Liver (tissue), 9 donors: ENCODE results near the gene ISG15. TPM values are rescaled to one million over a fixed set of nuclear protein-coding genes. Genes with fewer than 3 reads are reported as not detected.

ENCODE experiments used
- DNase-seq: peaks from one replicate; pipeline ENCODE4 v3.0.0-alpha.2; 2017; ENCODE audit warnings: low spot score
- H3K27ac ChIP-seq, 2 donors: one replicate each; pipeline ENCODE4 v1.7.0; 2013; ENCODE audit warnings: inconsistent platforms in 2 of 2, low read length in 2 of 2, control low read depth in 1 of 2, low read depth in 1 of 2, mild to moderate bottlenecking in 1 of 2
- H3K27me3 ChIP-seq, 4 donors: one replicate each; pipeline versions ENCODE4 v1.6.1 to v1.7.0; 2013; ENCODE audit warnings: low read length in 3 of 4, inconsistent platforms in 1 of 4, mild to moderate bottlenecking in 1 of 4, moderate library complexity in 1 of 4; ENCODE audit not compliant: control insufficient read depth in 4 of 4, insufficient read depth in 4 of 4
- H3K36me3 ChIP-seq, 4 donors: one replicate each; pipeline versions ENCODE4 v1.6.1 to v1.7.0; 2013; ENCODE audit warnings: low read length in 3 of 4, mild to moderate bottlenecking in 3 of 4, low read depth in 1 of 4, moderate library complexity in 1 of 4; ENCODE audit not compliant: control insufficient read depth in 4 of 4, insufficient read depth in 3 of 4
- H3K4me1 ChIP-seq, 4 donors: one replicate each; pipeline versions ENCODE4 v1.6.1 to v1.7.0; 2013; ENCODE audit warnings: low read length in 3 of 4, mild to moderate bottlenecking in 3 of 4, moderate library complexity in 1 of 4; ENCODE audit not compliant: control insufficient read depth in 4 of 4, insufficient read depth in 4 of 4
- H3K4me3 ChIP-seq, 3 donors: one replicate each; pipeline versions ENCODE4 v1.6.1 to v1.7.0; 2013; ENCODE audit warnings: low read length in 3 of 3, control low read depth in 1 of 3, low read depth in 1 of 3, mild to moderate bottlenecking in 1 of 3
- H3K9ac ChIP-seq, 2 donors: one replicate each; pipeline ENCODE4 v1.7.0; 2013; ENCODE audit warnings: low read length in 2 of 2, mild to moderate bottlenecking in 2 of 2, moderate library complexity in 2 of 2, control low read depth in 1 of 2, low read depth in 1 of 2
- H3K9me3 ChIP-seq, 4 donors: one replicate each; pipeline versions ENCODE4 v1.6.1 to v1.7.0; 2013; ENCODE audit warnings: low read length in 3 of 4; ENCODE audit not compliant: control insufficient read depth in 4 of 4
- ATF3 ChIP-seq: IDR thresholded peaks from 2 replicates; pipeline ENCODE4 v1.6.1; 2016; ENCODE audit warnings: antibody characterized with exemption
- EGR1 ChIP-seq, 2 donors: IDR thresholded peaks; 2 replicates each; pipeline ENCODE4 v1.6.1; 2016 to 2018; ENCODE audit warnings: antibody characterized with exemption in 2 of 2, low read depth in 2 of 2
- FOXA1 ChIP-seq: IDR thresholded peaks from 2 replicates; pipeline ENCODE4 v1.6.1; 2016; ENCODE audit warnings: antibody characterized with exemption
- FOXA2 ChIP-seq: IDR thresholded peaks from 2 replicates; pipeline ENCODE4 v1.6.1; 2016; ENCODE audit warnings: antibody characterized with exemption
- GABPA ChIP-seq, 2 donors: IDR thresholded peaks in 1 of 2; conservative IDR thresholded peaks in 1 of 2; 2 replicates each; pipeline ENCODE4 v1.6.1; 2016; ENCODE audit warnings: antibody characterized with exemption in 2 of 2, mild to moderate bottlenecking in 1 of 2, moderate library complexity in 1 of 2
- HNF4A ChIP-seq, 2 donors: conservative IDR thresholded peaks; 2 replicates each; pipeline ENCODE4 v1.6.1; 2016; ENCODE audit warnings: antibody characterized with exemption in 2 of 2, mild to moderate bottlenecking in 2 of 2
- JUND ChIP-seq, 2 donors: IDR thresholded peaks; 2 replicates each; pipeline ENCODE4 v1.6.1; 2016; ENCODE audit warnings: antibody characterized with exemption in 2 of 2
- RAD21 ChIP-seq, 2 donors: IDR thresholded peaks; 2 replicates each; pipeline ENCODE4 v1.6.1; 2016; ENCODE audit warnings: antibody characterized with exemption in 2 of 2, mild to moderate bottlenecking in 2 of 2
- RXRA ChIP-seq, 2 donors: IDR thresholded peaks; 2 replicates each; pipeline ENCODE4 v1.6.1; 2017 to 2018; ENCODE audit warnings: antibody characterized with exemption in 2 of 2, mild to moderate bottlenecking in 1 of 2
- SP1 ChIP-seq: IDR thresholded peaks from 2 replicates; pipeline ENCODE4 v1.6.1; 2018; ENCODE audit warnings: antibody characterized with exemption, mild to moderate bottlenecking
- TAF1 ChIP-seq: conservative IDR thresholded peaks from 2 replicates; pipeline ENCODE4 v1.6.1; 2016; ENCODE audit warnings: antibody characterized with exemption, mild to moderate bottlenecking
- ZBTB33 ChIP-seq: IDR thresholded peaks from 2 replicates; pipeline ENCODE4 v1.6.1; 2016; ENCODE audit warnings: antibody characterized with exemption
- whole genome bisulfite sequencing: extraction: QIAGEN DNeasy Blood & Tissue Kit; methylation state at CpG from one replicate; pipeline ENCODE4 v1.1.7; 2013; 5-methylcytosine and 5-hydroxymethylcytosine counted together
- polyA plus RNA-seq, 2 donors: library from polyadenylated mRNA; stranded (reverse) in 1 of 2; unstranded in 1 of 2; fragments of 200-250 nt in 1 of 2; fragments of >200 nt in 1 of 2; fragmentation: Nextera tagmentation in 1 of 2; extraction: Ambion mirVana in 1 of 2; gene quantifications; one replicate each; pipeline versions ENCODE4 v1.2.1 to v1.2.3, GENCODE V29; 2013 to 2015
- total RNA-seq, 2 donors: library from RNA; depleted of rRNA; stranded (reverse); fragments of >200 nt; gene quantifications; one replicate each; pipeline ENCODE4 v1.2.3, GENCODE V29; 2014
- TF ChIP-seq, protein P1 (sequence below): fragments of 150-350 bp; IDR thresholded peaks from 2 replicates; pipeline ENCODE4 v1.5.1; 2017; ENCODE audit warnings: improper control_type of control experiment, low read depth, low read length; ENCODE audit not compliant: missing input control
- TF ChIP-seq, protein P2 (sequence below): IDR thresholded peaks from 2 replicates; pipeline ENCODE4 v1.6.1; 2016; ENCODE audit warnings: antibody characterized with exemption
- TF ChIP-seq, protein P3 (sequence below): IDR thresholded peaks from 2 replicates; pipeline ENCODE4 v1.6.1; 2016; ENCODE audit warnings: antibody characterized with exemption, mild to moderate bottlenecking
- donor health status: healthy.
- donor health status: healthy.
- donor health status: healthy.
- donor health status: healthy.
- donor health status: healthy.

ISG15 gene
- total and polyA plus RNA-seq, 4 donors = 9.3 to 89.4 (median 56.5) TPM

- 96% methylated on average over 18 of the region's 18 CpGs for WGBS
- Histone ChIP-seq H3K4me3 (no peak overlapping the region), H3K36me3 (peaks cover 0 to 13% (median 2%) of the 10 kb centered on the region in 4 donors), H3K27me3 (no peaks in the 10 kb centered on the region), H3K9ac (no peak overlapping the region), H3K27ac (no peak overlapping the region), H3K4me1 (peaks cover 5 to 12% (median 9%) of the 10 kb centered on the region in 4 donors), H3K9me3 (no peaks in the 10 kb centered on the region)
- no peak for DNase-seq
- TF ChIP-seq RXRA (IDR thresholded peaks at IDR 0.05) (no peak), HNF4A (conservative IDR thresholded peaks at IDR 0.05) (no peak), TAF1 (no peak), RAD21 (IDR thresholded peaks at IDR 0.05) (no peak), SP1 (no peak), ATF3 (no peak), EGR1 (IDR thresholded peaks at IDR 0.05; ENCODE audit: low read depth in 2 of 2) (no peak), JUND (IDR thresholded peaks at IDR 0.05) (no peak), FOXA1 (no peak), FOXA2 (no peak), ZBTB33 (no peak)
- TF ChIP-seq, protein P1, sequence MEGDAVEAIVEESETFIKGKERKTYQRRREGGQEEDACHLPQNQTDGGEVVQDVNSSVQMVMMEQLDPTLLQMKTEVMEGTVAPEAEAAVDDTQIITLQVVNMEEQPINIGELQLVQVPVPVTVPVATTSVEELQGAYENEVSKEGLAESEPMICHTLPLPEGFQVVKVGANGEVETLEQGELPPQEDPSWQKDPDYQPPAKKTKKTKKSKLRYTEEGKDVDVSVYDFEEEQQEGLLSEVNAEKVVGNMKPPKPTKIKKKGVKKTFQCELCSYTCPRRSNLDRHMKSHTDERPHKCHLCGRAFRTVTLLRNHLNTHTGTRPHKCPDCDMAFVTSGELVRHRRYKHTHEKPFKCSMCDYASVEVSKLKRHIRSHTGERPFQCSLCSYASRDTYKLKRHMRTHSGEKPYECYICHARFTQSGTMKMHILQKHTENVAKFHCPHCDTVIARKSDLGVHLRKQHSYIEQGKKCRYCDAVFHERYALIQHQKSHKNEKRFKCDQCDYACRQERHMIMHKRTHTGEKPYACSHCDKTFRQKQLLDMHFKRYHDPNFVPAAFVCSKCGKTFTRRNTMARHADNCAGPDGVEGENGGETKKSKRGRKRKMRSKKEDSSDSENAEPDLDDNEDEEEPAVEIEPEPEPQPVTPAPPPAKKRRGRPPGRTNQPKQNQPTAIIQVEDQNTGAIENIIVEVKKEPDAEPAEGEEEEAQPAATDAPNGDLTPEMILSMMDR = no peak
- TF ChIP-seq, protein P2, sequence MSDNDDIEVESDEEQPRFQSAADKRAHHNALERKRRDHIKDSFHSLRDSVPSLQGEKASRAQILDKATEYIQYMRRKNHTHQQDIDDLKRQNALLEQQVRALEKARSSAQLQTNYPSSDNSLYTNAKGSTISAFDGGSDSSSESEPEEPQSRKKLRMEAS = no peak
- TF ChIP-seq, protein P3, sequence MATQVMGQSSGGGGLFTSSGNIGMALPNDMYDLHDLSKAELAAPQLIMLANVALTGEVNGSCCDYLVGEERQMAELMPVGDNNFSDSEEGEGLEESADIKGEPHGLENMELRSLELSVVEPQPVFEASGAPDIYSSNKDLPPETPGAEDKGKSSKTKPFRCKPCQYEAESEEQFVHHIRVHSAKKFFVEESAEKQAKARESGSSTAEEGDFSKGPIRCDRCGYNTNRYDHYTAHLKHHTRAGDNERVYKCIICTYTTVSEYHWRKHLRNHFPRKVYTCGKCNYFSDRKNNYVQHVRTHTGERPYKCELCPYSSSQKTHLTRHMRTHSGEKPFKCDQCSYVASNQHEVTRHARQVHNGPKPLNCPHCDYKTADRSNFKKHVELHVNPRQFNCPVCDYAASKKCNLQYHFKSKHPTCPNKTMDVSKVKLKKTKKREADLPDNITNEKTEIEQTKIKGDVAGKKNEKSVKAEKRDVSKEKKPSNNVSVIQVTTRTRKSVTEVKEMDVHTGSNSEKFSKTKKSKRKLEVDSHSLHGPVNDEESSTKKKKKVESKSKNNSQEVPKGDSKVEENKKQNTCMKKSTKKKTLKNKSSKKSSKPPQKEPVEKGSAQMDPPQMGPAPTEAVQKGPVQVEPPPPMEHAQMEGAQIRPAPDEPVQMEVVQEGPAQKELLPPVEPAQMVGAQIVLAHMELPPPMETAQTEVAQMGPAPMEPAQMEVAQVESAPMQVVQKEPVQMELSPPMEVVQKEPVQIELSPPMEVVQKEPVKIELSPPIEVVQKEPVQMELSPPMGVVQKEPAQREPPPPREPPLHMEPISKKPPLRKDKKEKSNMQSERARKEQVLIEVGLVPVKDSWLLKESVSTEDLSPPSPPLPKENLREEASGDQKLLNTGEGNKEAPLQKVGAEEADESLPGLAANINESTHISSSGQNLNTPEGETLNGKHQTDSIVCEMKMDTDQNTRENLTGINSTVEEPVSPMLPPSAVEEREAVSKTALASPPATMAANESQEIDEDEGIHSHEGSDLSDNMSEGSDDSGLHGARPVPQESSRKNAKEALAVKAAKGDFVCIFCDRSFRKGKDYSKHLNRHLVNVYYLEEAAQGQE = no peak
Observed at GRCh38 chr1:1054099-1054700, 40.9 kb downstream of the ISG15 start.

DNA sequence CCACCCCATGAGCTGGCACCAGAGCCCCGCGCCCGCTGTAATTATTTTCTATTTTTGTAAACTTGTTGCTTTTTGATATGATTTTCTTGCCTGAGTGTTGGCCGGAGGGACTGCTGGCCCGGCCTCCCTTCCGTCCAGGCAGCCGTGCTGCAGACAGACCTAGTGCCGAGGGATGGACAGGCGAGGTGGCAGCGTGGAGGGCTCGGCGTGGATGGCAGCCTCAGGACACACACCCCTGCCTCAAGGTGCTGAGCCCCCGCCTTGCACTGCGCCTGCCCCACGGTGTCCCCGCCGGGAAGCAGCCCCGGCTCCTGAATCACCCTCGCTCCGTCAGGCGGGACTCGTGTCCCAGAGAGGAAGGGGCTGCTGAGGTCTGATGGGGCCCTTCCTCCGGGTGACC lies 41.7 kb downstream of the ISG15 start:
- DNase-seq = no peak

More for the DNA sequence above, 41.7 kb downstream of the ISG15 start:
- H3K27ac ChIP-seq = no peak overlapping the region
- TF ChIP-seq RAD21 (IDR thresholded peaks at IDR 0.05) = no peak
- no peak for TF ChIP-seq GABPA (IDR thresholded peaks at IDR 0.05 in 1 of 2, conservative IDR thresholded peaks at IDR 0.05 in 1 of 2)
- no peak for TF ChIP-seq ZBTB33
- no peak for TF ChIP-seq FOXA1
- TF ChIP-seq, protein P3 = no peak
- no peak for TF ChIP-seq RXRA (IDR thresholded peaks at IDR 0.05)
- TF ChIP-seq FOXA2 = no peak
- peaks cover 0 to 11% (median under 1%) of the 10 kb centered on the region in 4 donors for H3K36me3 ChIP-seq
- WGBS = 94% methylated on average over 23 of the region's 23 CpGs
- H3K9ac ChIP-seq = no peak overlapping the region
- H3K9me3 ChIP-seq = no peaks in the 10 kb centered on the region
- H3K4me1 ChIP-seq = peaks cover 8 to 20% (median 14%) of the 10 kb centered on the region in 4 donors
- no peaks in the 10 kb centered on the region for H3K27me3 ChIP-seq
- no peak overlapping the region for H3K4me3 ChIP-seq
